OCI-LY1 (cell line): Measurements from ENCODE around the gene SDR42E2.

Experiments used
- H2AFZ ChIP-seq: fragments of 200-600 bp; sonication (generic), shearing (Covaris generic); 2 replicates; pipeline ENCODE4 v1.6.0; 2014; ENCODE audit warnings: antibody characterized with exemption, mild to moderate bottlenecking, low read length
- H3F3A ChIP-seq: fragments of 200-600 bp; sonication (generic), shearing (Covaris generic); 2 replicates; pipeline ENCODE4 v1.6.0; 2014; ENCODE audit warnings: mild to moderate bottlenecking, antibody characterized with exemption, low read length, moderate library complexity; ENCODE audit not compliant: insufficient read depth
- H3K27ac ChIP-seq: fragments of 200-600 bp; sonication (generic); 2 replicates; pipeline ENCODE4 v1.5.1; 2014; ENCODE audit warnings: low read length, mixed run types, mild to moderate bottlenecking, low read depth; ENCODE audit not compliant: poor library complexity, severe bottlenecking
- H3K27me3 ChIP-seq: fragments of 200-600 bp; sonication (generic); 2 replicates; pipeline ENCODE4 v1.6.0; 2014; ENCODE audit warnings: antibody characterized with exemption, mild to moderate bottlenecking, low read length, moderate library complexity; ENCODE audit not compliant: insufficient read depth
- H3K36me3 ChIP-seq: fragments of 200-600 bp; sonication (generic); 2 replicates; pipeline ENCODE4 v1.6.1; 2014; ENCODE audit warnings: mild to moderate bottlenecking, antibody characterized with exemption, low read length, moderate library complexity, mixed read lengths; ENCODE audit not compliant: insufficient read depth
- H3K4me1 ChIP-seq: fragments of 200-600 bp; sonication (generic); 2 replicates; pipeline ENCODE4 v1.5.1; 2014; ENCODE audit warnings: mild to moderate bottlenecking, low read length, moderate library complexity; ENCODE audit not compliant: insufficient read depth, severe bottlenecking
- H3K4me2 ChIP-seq: fragments of 200-600 bp; sonication (generic), shearing (Covaris generic); 2 replicates; pipeline ENCODE4 v1.6.1; 2014; ENCODE audit warnings: low read length
- H3K4me3 ChIP-seq: fragments of 200-600 bp; sonication (generic); 2 replicates; pipeline ENCODE4 v1.5.1; 2014; ENCODE audit warnings: low read length, low read depth, mild to moderate bottlenecking, mixed read lengths; ENCODE audit not compliant: poor library complexity, severe bottlenecking
- H3K79me2 ChIP-seq: fragments of 200-600 bp; shearing (Covaris generic); 2 replicates; pipeline ENCODE4 v1.6.1; 2016; ENCODE audit warnings: mixed run types, low read length, mixed read lengths; ENCODE audit not compliant: insufficient read depth
- H3K9ac ChIP-seq: fragments of 200-600 bp; sonication (generic), shearing (Covaris generic); 2 replicates; pipeline ENCODE4 v1.6.1; 2014; ENCODE audit warnings: mild to moderate bottlenecking, low read length, mixed read lengths
- H3K9me2 ChIP-seq: fragments of 200-600 bp; sonication (generic), shearing (Covaris generic); 2 replicates; pipeline ENCODE4 v1.6.1; 2014; ENCODE audit warnings: low read depth, mild to moderate bottlenecking, low read length, mixed read lengths
- H3K9me3 ChIP-seq: fragments of 200-600 bp; shearing (Covaris generic); 2 replicates; pipeline ENCODE4 v1.6.1; 2014; ENCODE audit warnings: low read length, mixed read lengths
- H4K20me1 ChIP-seq: fragments of 200-600 bp; sonication (generic), shearing (Covaris generic); 2 replicates; pipeline ENCODE4 v1.6.0; 2016; ENCODE audit warnings: mild to moderate bottlenecking, low read length; ENCODE audit not compliant: insufficient read depth
- CTCF ChIP-seq: fragments of 200-600 bp; sonication (generic), shearing (Covaris generic); IDR thresholded peaks from 2 replicates; pipeline ENCODE4 v1.5.1; 2017; ENCODE audit warnings: mild to moderate bottlenecking, antibody characterized with exemption, low read length, moderate library complexity, mixed read lengths
- EZH2 ChIP-seq: fragments of 200-600 bp; sonication (generic), shearing (Covaris generic); IDR thresholded peaks from 2 replicates; pipeline ENCODE4 v1.8.0; 2017; ENCODE audit warnings: borderline replicate concordance, mixed run types, mild to moderate bottlenecking, antibody characterized with exemption, low read length, moderate library complexity, mixed read lengths

The SDR42E2 gene

GRCh38 chr16:22219389-22220068, 57.2 kb downstream of the SDR42E2 start:
- Histone ChIP-seq H3K36me3 (peaks cover 15% of the 10 kb centered on the region), H3K4me1 (peaks cover 37% of the 10 kb centered on the region), H3K27ac (no peak overlapping the region), H3K4me3 (no peak overlapping the region), H3K79me2 (0 out of 2 replicates have a peak, but pooled peaks cover 6% of the 10 kb centered on the region), H3K27me3 (no peaks in the 10 kb centered on the region), H3K9me2 (no peaks in the 10 kb centered on the region), H3F3A (no peaks in the 10 kb centered on the region), H4K20me1 (no peaks in the 10 kb centered on the region), H2AFZ (no peak overlapping the region), H3K4me2 (no peak overlapping the region), H3K9ac (no peak overlapping the region), H3K9me3 (no peaks in the 10 kb centered on the region)
- TF ChIP-seq EZH2 (no peak), CTCF (no peak)

GRCh38 chr16:22220069-22220440, 57.7 kb downstream of the SDR42E2 start:
- no peaks in the 10 kb centered on the region for H3K27me3 ChIP-seq
- no peaks in the 10 kb centered on the region for H3F3A ChIP-seq
- TF ChIP-seq CTCF: no peak
- no peak for TF ChIP-seq EZH2
- H3K4me2 ChIP-seq: no peak overlapping the region
- 0 out of 2 replicates have a peak, but pooled peaks cover 6% of the 10 kb centered on the region for H3K79me2 ChIP-seq
- H3K9me3 ChIP-seq: no peaks in the 10 kb centered on the region
- H3K27ac ChIP-seq: no peak overlapping the region
- H4K20me1 ChIP-seq: no peaks in the 10 kb centered on the region
- no peak overlapping the region for H3K9ac ChIP-seq
- no peaks in the 10 kb centered on the region for H3K9me2 ChIP-seq
- peaks cover 10% of the 10 kb centered on the region for H3K36me3 ChIP-seq
- peaks cover 35% of the 10 kb centered on the region for H3K4me1 ChIP-seq
- no peak overlapping the region for H3K4me3 ChIP-seq
- no peak overlapping the region for H2AFZ ChIP-seq

GRCh38 chr16:22220714-22221113, 58.4 kb downstream of the SDR42E2 start:
- Histone ChIP-seq H3K27ac (no peak overlapping the region), H3K36me3 (peaks cover 10% of the 10 kb centered on the region; the same call in 1 of the 2 replicates), H3K4me2 (no peak overlapping the region), H2AFZ (no peak overlapping the region), H3K9me3 (no peaks in the 10 kb centered on the region), H4K20me1 (no peaks in the 10 kb centered on the region), H3K4me1 (peaks cover 28% of the 10 kb centered on the region), H3K27me3 (no peaks in the 10 kb centered on the region), H3K9me2 (no peaks in the 10 kb centered on the region), H3K9ac (no peak overlapping the region), H3K4me3 (no peak overlapping the region), H3F3A (no peaks in the 10 kb centered on the region), H3K79me2 (0 out of 2 replicates have a peak, but pooled peaks cover 6% of the 10 kb centered on the region)
- TF ChIP-seq CTCF: no peak
- no peak for TF ChIP-seq EZH2
